NCI-H187 treated with DMSO at 0.1 percent for 48 hours (cell line): ENCODE results near the gene HEMGN.

ENCODE experiments used
- DNase-seq: peaks from one replicate; lab custom pipeline; 2025; lab: John Stamatoyannopoulos, UW

The HEMGN gene

GRCh38 chr9:97930972-97931371, 7.0 kb downstream of the HEMGN start:
- no peak for DNase-seq

- DNase-seq: no peak
These were observed 8.9 kb downstream of the HEMGN start for GRCh38 chr9:97928986-97929604.

DNA sequence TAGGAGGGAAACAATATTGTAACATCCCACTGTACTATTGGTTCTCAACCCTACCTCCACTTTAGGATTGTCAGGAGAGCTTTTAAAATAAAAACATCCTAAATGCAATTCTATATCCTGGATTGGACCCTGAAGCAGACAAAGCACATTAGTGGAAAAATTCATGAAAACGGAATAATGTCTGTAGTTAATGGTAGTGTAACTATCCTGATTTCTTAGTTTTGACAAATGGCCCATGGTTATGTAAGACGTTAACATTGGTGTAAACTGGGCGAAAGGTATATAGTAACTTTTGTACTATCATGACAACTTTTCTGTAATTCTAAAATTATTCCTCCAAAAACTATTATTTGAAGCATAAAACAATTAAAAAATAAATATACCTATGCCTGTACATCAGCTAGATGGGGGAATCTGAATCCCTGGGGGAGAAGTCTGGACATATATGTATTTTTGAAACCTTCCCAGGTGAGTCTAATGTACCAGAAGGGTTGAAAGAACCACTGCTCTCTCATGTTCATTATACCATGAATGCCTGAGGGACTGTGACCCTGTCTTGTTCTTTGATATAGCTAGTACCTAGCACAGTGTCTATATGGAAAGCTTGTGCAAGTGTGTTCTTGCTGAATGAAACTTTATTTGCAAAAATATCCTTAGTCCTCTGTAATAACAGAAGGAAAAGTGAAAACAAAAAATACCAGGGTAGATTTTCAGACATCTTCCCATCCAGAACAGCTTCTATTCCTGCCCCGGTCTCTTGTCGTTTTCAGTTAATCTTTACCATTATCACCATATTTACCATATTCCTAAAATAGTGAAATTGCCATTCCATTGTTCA, 12.3 kb downstream of the HEMGN start:
- DNase-seq: no peak

- no peak for DNase-seq
These were observed 13.6 kb downstream of the HEMGN start for GRCh38 chr9:97924386-97924785.

DNA sequence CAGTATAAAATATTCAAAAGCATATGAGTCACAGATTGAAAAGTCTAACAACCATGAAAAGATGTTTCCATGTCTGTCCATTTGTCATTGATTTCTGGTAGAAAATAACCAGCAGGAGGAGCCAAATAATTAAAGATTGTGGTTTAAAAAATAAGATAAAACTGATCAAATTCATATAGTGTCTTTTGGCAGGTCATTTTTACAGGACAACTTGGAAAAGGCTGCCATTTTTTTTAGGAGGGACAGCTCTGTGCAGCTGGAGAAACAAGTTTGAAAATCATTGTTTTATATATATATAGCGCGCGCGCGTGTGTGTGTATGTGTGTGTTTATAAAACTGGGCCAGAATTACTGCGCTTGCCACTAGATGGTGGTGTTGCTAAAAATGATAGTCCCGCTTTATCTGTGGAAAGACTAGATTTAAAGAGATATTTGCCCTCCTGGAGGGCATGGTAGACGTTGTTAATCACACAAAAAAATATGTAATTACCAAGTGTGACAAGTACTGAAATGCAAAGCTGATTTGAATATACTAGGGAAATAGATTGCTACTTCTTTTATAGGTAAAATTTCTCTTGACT, 14.4 kb downstream of the HEMGN start:
- DNase-seq: peak; percentile 14

DNA sequence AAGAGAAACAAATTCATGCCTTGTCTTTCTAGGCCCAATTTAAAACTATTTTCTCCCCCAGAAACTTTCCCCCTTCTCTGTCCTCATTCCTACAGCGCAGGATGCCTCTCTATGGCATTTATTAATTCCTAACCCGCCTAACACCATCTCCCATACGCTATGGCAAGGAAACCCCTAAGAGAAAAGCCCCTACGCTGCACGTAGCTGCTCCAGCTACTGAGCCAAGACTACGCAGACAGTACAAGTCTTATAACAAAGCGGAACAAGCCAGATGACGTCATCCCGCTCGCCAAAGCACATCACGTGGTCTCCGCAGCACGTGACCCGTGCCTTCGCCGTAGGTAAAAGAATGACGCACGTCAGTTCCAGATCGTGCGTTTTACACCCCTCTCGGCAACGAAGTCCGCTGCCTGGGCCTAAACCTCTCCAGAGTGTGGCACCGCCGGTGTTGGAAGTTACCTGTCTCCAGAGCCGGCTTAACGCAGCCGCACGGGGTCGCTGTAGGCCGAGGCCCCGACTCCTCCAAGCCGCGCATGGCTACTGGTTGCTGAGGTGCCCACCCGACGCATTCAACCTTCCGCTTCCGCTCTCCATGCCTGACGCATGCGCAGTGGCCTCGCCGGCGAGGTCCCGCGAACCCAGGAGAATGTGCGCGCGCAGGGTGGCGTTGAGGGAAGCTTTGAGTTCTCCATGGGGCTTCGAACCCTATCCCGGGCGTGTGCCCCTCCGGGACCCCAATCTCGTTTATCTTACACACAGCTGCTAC, 15.8 kb downstream of the HEMGN start, which contains the start of gene TRMO:
Gene TRMO (minus strand): TSS at position 542 of the 766 bp plus-strand sequence. CDS start 7 bp downstream, at position 535.
- DNase-seq: peak; percentile 67

- DNase-seq: no peak
These were observed 18.7 kb downstream of the HEMGN start for GRCh38 chr9:97919217-97919813.

DNA sequence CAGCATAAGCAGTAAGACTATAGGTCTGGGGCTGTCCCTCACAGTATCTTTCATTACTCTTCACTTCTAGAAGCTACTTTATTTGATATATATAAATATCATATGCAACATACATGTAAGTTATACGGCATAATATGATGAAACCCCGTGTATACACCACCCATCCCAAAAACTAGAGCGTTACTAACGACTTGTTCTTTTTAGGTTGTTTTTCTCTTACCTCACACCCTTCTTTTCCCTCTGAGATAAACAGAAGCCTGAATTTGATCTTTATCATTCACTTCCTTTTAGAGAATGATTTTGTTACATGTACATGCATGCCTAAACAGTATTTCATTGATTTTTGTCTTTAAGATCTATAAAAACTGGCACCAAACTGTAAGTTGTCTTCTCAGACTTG, 19.4 kb downstream of the HEMGN start:
- no peak for DNase-seq

DNA sequence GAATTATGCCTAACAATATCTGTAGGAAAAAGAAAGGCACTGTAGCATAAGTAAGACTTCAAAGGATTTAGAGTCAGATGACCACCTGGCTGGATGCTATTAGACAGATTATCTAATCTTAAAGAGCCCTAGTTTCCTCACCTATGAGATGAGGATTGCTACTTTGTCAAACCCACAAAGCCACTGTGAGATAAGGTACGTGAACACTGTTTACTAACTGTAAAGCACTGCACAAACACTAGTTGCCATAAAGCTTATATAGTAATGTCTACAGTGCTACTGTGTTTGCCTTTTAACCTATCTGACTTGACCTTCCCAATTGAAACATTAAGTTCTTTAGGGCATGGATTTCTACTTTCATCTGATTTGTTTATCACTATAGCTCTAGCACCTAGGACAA, 26.0 kb downstream of the HEMGN start:
- no peak for DNase-seq

DNA sequence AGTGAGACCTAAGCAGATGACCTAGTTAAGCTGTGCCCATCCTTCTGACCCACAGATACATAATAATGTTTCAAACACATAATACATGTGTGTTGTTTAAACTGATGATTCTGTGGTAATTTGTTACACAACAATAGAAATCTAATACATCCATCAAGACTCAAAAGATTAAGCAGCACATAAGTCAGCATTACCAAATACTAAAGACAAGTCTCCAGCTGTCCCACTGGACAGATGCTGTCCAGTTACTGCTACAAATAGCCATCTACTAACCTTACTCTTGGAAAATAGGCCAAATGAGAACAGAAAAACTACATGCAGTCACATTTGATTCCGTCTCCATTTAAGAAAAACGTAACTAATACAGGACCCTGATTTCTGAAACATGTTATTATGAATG, 26.4 kb downstream of the HEMGN start:
- no peak for DNase-seq

DNA sequence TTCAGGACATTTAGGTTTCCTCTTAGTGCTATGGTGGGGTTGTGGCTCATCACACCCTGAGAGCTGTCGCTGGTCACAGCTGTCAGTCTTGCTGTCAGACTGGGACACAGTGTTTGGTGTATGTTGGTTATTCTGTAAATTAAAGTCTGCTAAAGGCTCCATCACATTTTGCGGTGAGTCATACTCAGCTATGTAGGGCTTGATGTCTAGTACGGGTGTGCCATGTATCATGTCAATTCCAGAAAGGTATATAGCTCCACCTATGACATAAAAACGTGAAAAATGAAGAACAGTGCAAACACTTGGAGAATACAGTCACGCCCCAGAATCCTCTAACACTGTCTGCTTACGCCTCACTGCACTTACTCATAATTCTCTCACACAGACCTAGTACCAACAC, 27.6 kb downstream of the HEMGN start:
- DNase-seq: no peak

DNA sequence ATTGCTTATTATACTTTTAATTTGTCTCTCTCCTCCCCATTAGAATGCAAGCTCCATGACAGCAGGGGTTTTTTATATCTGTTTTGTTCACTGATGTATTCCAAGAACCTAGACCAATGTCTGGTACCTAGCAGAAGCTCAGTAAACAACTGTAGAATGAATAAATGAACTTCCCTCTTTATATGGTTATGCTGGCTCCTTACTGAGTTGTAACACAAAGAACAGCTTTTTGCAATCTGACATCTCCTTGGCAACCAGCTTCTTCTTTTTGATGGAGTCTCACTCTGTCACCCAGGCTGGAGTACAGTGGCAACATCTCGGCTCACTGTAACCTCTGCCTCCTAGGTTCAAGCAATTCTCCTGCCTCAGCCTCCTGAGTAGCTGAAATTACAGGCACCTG, 29.3 kb downstream of the HEMGN start:
- no peak for DNase-seq

- no peak for DNase-seq
These were observed 30.3 kb downstream of the HEMGN start for GRCh38 chr9:97907632-97908031.

- no peak for DNase-seq
These were observed 30.9 kb downstream of the HEMGN start for GRCh38 chr9:97907046-97907445.

GRCh38 chr9:97906236-97906831, 31.6 kb downstream of the HEMGN start:
- DNase-seq: no peak

- no peak for DNase-seq
These were observed 32.7 kb downstream of the HEMGN start for GRCh38 chr9:97905228-97905627.

DNA sequence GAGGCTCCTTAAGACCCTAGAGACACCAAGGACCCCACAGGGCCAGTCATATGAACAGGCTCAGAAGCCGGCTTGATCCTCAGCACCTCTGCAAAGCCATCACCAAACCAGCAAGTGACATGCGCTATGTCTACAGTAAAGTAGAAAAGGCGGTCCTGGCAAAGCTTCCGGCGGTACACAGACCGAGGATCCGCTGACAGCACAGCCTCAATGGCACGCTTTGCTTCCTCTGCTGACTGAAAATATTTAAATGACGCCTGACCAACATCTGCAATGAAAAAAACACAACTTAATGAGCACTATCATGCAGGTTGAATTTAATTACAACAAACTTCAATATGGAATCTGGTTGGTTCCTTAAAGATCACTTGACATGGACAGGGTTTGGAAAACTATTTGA, 33.2 kb downstream of the HEMGN start:
- DNase-seq: no peak

DNA sequence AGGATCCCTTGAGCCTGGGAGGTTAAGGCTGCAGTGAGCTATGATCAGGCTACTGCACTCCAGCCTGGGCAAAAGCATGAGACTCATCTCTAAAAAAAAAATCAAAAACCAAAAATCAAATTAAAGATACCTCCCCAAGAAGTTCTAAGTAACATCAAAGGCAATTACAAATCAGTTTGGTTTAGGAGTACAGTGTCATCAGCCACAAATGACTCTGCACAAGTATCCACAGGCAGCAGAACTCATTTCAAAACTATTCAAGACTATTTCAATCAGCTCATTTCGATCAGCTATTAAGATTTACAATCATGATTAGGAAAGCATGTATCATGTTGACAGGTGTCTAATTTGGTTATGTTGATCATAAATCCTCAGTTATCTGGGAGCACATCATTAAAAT, 34.8 kb downstream of the HEMGN start:
- DNase-seq: no peak

DNA sequence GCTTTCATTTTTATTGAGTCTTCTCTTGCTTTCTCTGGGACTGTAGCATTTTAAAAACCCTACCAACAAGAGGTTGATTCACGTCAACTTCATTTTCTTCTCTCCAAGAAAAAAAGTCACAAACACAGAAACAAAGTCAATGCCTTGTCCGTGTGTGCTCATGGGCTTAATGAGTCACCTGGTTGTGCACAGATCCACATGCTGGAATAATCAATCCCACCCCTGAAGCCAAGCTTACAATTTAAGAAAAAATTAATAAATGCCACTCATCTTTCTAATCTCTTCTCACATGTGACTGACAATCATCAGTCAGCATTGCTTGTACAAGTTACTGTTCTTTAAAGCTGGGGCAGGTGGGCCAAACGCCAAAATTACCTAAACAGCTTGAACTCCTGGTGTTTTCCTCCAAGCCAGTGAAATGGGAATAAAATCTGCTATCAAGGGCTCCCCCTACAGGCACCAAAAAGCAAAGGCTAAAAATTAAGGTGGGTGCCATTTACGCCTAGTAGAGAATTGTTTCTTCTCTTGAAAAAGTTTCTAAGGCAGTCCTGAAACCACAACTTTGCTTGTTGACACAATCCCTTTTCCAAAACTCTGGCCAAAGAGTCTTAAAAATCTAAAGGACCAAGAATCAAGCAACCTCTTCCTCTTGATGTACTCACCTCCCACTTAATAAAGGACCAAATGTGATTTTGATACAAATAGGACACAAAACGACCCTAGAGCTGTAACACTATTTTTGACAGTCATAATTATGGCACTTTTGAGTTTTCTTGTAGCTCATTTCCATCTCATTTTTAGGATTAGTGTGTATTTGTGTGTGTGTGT, 37.0 kb downstream of the HEMGN start:
- DNase-seq: no peak

GRCh38 chr9:97900103-97900737, 37.8 kb downstream of the HEMGN start:
- DNase-seq: no peak
